ENCODE results near the gene GJA3. TPM values are rescaled to one million over a fixed set of nuclear protein-coding genes. Genes with fewer than 3 reads are reported as not detected.

Gene GJA3
- total RNA-seq, 2 experiments from 2014 or later: 0.65 to 0.91 TPM

- CTCF ChIA-PET: interaction anchor here (0.7 to 1.6 kb wide), 3 partner anchors 9 to 14 kb away, joined by 3 to 5 read pairs (median 4); no protein-coding TSS in a partner anchor
- POLR2A ChIA-PET: interaction anchor here (1.1 to 1.9 kb wide), 3 partner anchors 10 to 161 kb away, joined by 3 to 9 read pairs (median 4); partner anchors contain the start of gene GJA3
These were observed 42.3 kb downstream of the GJA3 start for GRCh38 chr13:20118268-20119140.

- ChIA-PET POLR2A (interaction anchor here (0.8 kb wide), 1 partner anchor 145 kb away, joined by 3 read pairs; no protein-coding TSS in a partner anchor), CTCF (no interaction called here)
These were observed 44.6 kb downstream of the GJA3 start for GRCh38 chr13:20116213-20116612.

GRCh38 chr13:20114066-20114610, 46.7 kb downstream of the GJA3 start:
- ChIA-PET CTCF (no interaction called here), POLR2A (no interaction called here)

- ChIA-PET CTCF (no interaction called here), POLR2A (no interaction called here)
These were observed 51.8 kb downstream of the GJA3 start for GRCh38 chr13:20109037-20109436.

- ChIA-PET POLR2A (no interaction called here), CTCF (interaction anchor here (0.6 to 1.2 kb wide), 2 partner anchors 12 to 19 kb away, joined by 4 to 5 read pairs; no protein-coding TSS in a partner anchor)
These were observed 54.1 kb downstream of the GJA3 start for GRCh38 chr13:20106742-20107141.

GRCh38 chr13:20105161-20105689, 55.6 kb downstream of the GJA3 start:
- CTCF ChIA-PET: no interaction called here

GRCh38 chr13:20102525-20103180, 58.2 kb downstream of the GJA3 start:
- CTCF ChIA-PET: no interaction called here
- POLR2A ChIA-PET: no interaction called here

More at GRCh38 chr13:20105161-20105689, 55.6 kb downstream of the GJA3 start:
- POLR2A ChIA-PET: no interaction called here

- ChIA-PET CTCF (no interaction called here), POLR2A (no interaction called here)
These were observed 59.2 kb downstream of the GJA3 start for GRCh38 chr13:20101467-20102316.

GRCh38 chr13:20099319-20099718, 61.5 kb downstream of the GJA3 start:
- ChIA-PET POLR2A (no interaction called here), CTCF (interaction anchor here (1.0 kb wide), 1 partner anchor 22 kb away, joined by 3 read pairs; no protein-coding TSS in a partner anchor)

- CTCF ChIA-PET: interaction anchor here (1.5 kb wide), 1 partner anchor 34 kb away, joined by 6 read pairs; no protein-coding TSS in a partner anchor
- POLR2A ChIA-PET: no interaction called here
These were observed 66.9 kb downstream of the GJA3 start for GRCh38 chr13:20093951-20094350.

- ChIA-PET POLR2A (no interaction called here), CTCF (interaction anchor here (0.9 to 1.2 kb wide), 2 partner anchors 38 to 69 kb away, joined by 4 read pairs; no protein-coding TSS in a partner anchor)
These were observed 70.5 kb downstream of the GJA3 start for GRCh38 chr13:20090349-20090748.

Other genes starting within 250 kb of the GJA3 start
- gene ZMYM2, start 202.3 kb downstream of the GJA3 start, total RNA-seq: 10 to 100 TPM; 43.8 to 43.9 TPM
- gene GJB2, start 31.9 kb upstream of the GJA3 start, total RNA-seq: 10 to 100 TPM; 16.6 to 17.0 TPM
- gene GJB6, start 71.3 kb upstream of the GJA3 start, total RNA-seq: 1 to 10 TPM; 8.3 to 9.0 TPM